Tibial nerve (tissue), 4 donors: Measurements from ENCODE around the gene SLC38A3.
A peak's percentile ranks its signal among the peaks of the same experiment; 100 is the strongest.

Experiments
- EP300 ChIP-seq, 2 donors: sonication (generic); formaldehyde crosslinking; IDR thresholded peaks; one replicate each; pipeline ENCODE4 v1.6.1; 2017; ENCODE audit warnings: antibody characterized with exemption in 2 of 2, mild to moderate bottlenecking in 1 of 2
- POLR2A ChIP-seq, 2 donors: fragments of 450-650 bp; IDR thresholded peaks; one replicate each; pipeline ENCODE4 v1.6.1; 2017; ENCODE audit warnings: antibody characterized with exemption in 2 of 2, mild to moderate bottlenecking in 2 of 2, moderate library complexity in 2 of 2
- TF ChIP-seq, protein P1 (sequence below), 5 experiments: fragments of 200-600 bp in 3 of 5; fragments of 450-650 bp in 2 of 5; sonication (generic) in 3 of 5; IDR thresholded peaks; one replicate each; pipeline ENCODE4 v1.5.1; 2016 to 2019; ENCODE audit warnings: antibody characterized with exemption in 5 of 5, mild to moderate bottlenecking in 3 of 5, moderate library complexity in 2 of 5

DNA sequence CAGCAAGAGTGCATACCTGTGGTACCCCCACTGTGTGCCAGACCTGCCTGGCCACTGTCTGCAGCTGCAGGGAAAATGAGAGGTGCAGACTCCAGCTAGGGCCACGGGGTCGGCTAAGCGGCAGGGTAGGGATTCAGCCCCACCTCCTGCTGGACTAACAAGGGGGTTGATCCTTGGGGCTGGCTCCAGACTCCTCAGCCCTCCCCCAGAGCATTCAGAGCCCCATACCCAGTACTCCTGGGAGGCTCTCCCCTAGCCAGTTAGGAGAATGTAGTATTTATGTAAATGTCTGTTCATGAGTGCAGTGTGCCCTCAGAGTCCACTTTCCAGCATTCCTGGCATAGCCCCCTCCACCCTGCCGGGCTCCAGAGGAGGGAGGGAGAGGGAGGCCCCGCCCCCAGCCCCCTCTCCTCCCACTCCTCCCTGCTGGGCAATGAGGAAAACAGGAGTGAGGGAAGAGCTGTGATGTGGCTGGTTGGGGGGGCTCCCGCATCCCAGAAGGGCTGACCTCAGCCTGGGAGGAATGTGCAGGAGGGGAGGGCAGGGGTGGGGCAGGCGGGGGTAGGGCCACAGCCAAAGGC lies 59.4 kb downstream of the SLC38A3 start:
- TF ChIP-seq POLR2A (IDR thresholded peaks at IDR 0.05): no peak
- TF ChIP-seq, protein P1, sequence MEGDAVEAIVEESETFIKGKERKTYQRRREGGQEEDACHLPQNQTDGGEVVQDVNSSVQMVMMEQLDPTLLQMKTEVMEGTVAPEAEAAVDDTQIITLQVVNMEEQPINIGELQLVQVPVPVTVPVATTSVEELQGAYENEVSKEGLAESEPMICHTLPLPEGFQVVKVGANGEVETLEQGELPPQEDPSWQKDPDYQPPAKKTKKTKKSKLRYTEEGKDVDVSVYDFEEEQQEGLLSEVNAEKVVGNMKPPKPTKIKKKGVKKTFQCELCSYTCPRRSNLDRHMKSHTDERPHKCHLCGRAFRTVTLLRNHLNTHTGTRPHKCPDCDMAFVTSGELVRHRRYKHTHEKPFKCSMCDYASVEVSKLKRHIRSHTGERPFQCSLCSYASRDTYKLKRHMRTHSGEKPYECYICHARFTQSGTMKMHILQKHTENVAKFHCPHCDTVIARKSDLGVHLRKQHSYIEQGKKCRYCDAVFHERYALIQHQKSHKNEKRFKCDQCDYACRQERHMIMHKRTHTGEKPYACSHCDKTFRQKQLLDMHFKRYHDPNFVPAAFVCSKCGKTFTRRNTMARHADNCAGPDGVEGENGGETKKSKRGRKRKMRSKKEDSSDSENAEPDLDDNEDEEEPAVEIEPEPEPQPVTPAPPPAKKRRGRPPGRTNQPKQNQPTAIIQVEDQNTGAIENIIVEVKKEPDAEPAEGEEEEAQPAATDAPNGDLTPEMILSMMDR (IDR thresholded peaks at IDR 0.05): peak in 1 of 5 experiments; percentile 33
- TF ChIP-seq EP300 (IDR thresholded peaks at IDR 0.05): peak; percentile 38 to 86
